Hepatocyte (in vitro differentiated cells): ENCODE data around the gene SLC30A1.

Experiments
- EZH2 ChIP-seq: fragments of 200-600 bp; sonication (generic); IDR thresholded peaks from 2 replicates; pipeline ENCODE4 v1.6.1; 2016; ENCODE audit warnings: antibody characterized with exemption, mild to moderate bottlenecking, borderline replicate concordance
- EZH2phosphoT487 ChIP-seq: fragments of 200-600 bp; sonication (generic); IDR thresholded peaks from one replicate; pipeline ENCODE4 v1.6.1; 2018; ENCODE audit warnings: antibody characterized with exemption, mild to moderate bottlenecking, low read depth, moderate library complexity; ENCODE audit not compliant: unreplicated experiment, severe bottlenecking
- TF ChIP-seq, protein P1 (sequence below): fragments of 200-600 bp; sonication (generic); IDR thresholded peaks from 2 replicates; pipeline ENCODE4 v1.5.1; 2016; ENCODE audit warnings: antibody characterized with exemption, mild to moderate bottlenecking; ENCODE audit not compliant: poor library complexity

GRCh38 chr1:211574705-211575104 is 4.3 kb downstream of the SLC30A1 start:
- TF ChIP-seq, protein P1, sequence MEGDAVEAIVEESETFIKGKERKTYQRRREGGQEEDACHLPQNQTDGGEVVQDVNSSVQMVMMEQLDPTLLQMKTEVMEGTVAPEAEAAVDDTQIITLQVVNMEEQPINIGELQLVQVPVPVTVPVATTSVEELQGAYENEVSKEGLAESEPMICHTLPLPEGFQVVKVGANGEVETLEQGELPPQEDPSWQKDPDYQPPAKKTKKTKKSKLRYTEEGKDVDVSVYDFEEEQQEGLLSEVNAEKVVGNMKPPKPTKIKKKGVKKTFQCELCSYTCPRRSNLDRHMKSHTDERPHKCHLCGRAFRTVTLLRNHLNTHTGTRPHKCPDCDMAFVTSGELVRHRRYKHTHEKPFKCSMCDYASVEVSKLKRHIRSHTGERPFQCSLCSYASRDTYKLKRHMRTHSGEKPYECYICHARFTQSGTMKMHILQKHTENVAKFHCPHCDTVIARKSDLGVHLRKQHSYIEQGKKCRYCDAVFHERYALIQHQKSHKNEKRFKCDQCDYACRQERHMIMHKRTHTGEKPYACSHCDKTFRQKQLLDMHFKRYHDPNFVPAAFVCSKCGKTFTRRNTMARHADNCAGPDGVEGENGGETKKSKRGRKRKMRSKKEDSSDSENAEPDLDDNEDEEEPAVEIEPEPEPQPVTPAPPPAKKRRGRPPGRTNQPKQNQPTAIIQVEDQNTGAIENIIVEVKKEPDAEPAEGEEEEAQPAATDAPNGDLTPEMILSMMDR = no peak
- TF ChIP-seq EZH2 (no peak), EZH2phosphoT487 (no peak)
